Measurements from ENCODE around the gene HES1.

DNA sequence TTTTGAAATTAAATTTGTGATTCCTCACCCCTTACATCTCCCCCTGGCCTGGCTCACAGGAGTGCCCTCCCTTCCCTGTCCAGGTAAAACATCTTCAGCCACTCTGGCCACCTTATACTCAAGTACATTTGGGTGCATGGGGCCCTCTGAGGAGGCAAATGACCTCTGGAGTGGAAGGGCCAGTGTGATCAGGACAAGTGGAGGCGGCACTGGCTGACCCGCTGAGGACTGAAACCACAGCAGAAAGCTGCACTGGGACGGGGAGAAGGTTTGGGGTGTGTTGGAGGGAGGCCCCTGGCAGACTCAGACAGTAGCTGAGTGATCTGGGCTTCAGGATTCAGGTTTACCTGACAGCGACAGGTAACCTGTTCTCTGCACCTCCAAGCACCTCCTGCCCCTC lies 24.2 kb downstream of the HES1 start:
- TF ChIP-seq, protein P1, sequence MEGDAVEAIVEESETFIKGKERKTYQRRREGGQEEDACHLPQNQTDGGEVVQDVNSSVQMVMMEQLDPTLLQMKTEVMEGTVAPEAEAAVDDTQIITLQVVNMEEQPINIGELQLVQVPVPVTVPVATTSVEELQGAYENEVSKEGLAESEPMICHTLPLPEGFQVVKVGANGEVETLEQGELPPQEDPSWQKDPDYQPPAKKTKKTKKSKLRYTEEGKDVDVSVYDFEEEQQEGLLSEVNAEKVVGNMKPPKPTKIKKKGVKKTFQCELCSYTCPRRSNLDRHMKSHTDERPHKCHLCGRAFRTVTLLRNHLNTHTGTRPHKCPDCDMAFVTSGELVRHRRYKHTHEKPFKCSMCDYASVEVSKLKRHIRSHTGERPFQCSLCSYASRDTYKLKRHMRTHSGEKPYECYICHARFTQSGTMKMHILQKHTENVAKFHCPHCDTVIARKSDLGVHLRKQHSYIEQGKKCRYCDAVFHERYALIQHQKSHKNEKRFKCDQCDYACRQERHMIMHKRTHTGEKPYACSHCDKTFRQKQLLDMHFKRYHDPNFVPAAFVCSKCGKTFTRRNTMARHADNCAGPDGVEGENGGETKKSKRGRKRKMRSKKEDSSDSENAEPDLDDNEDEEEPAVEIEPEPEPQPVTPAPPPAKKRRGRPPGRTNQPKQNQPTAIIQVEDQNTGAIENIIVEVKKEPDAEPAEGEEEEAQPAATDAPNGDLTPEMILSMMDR (IDR thresholded peaks at IDR 0.05): no peak
- TF ChIP-seq POLR2A (IDR thresholded peaks at IDR 0.05): no peak

All from adrenal gland (tissue), 5 donors.